ENCODE measurements around the gene PIP5K1C.

PIP5K1C gene

GRCh38 chr19:3698386-3698950 lies 1.8 kb downstream of the PIP5K1C start:
- TF ChIP-seq, protein P1, sequence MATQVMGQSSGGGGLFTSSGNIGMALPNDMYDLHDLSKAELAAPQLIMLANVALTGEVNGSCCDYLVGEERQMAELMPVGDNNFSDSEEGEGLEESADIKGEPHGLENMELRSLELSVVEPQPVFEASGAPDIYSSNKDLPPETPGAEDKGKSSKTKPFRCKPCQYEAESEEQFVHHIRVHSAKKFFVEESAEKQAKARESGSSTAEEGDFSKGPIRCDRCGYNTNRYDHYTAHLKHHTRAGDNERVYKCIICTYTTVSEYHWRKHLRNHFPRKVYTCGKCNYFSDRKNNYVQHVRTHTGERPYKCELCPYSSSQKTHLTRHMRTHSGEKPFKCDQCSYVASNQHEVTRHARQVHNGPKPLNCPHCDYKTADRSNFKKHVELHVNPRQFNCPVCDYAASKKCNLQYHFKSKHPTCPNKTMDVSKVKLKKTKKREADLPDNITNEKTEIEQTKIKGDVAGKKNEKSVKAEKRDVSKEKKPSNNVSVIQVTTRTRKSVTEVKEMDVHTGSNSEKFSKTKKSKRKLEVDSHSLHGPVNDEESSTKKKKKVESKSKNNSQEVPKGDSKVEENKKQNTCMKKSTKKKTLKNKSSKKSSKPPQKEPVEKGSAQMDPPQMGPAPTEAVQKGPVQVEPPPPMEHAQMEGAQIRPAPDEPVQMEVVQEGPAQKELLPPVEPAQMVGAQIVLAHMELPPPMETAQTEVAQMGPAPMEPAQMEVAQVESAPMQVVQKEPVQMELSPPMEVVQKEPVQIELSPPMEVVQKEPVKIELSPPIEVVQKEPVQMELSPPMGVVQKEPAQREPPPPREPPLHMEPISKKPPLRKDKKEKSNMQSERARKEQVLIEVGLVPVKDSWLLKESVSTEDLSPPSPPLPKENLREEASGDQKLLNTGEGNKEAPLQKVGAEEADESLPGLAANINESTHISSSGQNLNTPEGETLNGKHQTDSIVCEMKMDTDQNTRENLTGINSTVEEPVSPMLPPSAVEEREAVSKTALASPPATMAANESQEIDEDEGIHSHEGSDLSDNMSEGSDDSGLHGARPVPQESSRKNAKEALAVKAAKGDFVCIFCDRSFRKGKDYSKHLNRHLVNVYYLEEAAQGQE (IDR thresholded peaks at IDR 0.05; ENCODE audit: insufficient read depth in 1 of 2, low read depth in 2 of 2, low read length in 2 of 2) = no peak
- TF ChIP-seq SIN3A (IDR thresholded peaks at IDR 0.05; ENCODE audit: borderline replicate concordance, insufficient read depth, low read length) (no peak), FOXP2 (optimal IDR thresholded peaks at IDR 0.05; ENCODE audit: borderline replicate concordance, extremely low read depth, extremely low read length, insufficient read depth) (no peak), POLR2AphosphoS5 (IDR thresholded peaks at IDR 0.05; ENCODE audit: low read depth, low read length) (no peak), TAF1 (IDR thresholded peaks at IDR 0.05; ENCODE audit: borderline replicate concordance, insufficient read depth, low read length) (no peak)

DNA sequence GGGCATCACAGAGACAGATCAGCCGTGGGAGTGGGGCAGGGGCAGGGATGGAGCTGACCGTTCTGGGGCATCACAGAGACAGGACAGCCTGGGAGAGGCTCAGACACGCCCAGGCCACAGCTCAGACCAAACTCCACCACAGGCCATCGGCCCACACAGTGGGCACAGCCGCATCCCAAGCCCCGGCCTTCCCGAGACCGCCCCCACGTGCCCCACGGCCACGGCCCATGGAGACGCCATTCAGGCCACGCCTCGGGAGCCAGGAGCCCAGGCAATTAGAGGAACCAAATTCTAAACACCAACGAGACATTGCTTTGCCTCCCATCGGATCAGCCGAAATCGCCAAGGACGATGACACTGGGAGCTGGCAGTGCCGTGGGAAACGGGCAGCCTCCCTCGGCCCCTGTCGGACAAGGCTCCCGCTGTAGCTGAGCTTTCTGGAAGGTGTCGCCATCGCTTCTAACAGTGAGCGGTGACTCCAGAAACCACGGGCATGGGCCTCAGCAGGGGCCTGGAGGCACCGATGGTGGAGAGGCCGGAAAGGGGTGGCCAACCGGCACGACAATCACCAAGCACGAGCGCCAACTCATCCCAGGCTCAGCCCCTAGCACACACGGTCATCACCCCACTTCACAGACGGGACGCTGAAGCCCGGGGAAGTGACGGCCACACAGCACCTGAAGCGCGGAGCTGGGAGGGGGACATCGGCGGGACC lies 2.4 kb downstream of the PIP5K1C start:
- TF ChIP-seq TAF1 (IDR thresholded peaks at IDR 0.05; ENCODE audit: borderline replicate concordance, insufficient read depth, low read length) (no peak), FOXP2 (optimal IDR thresholded peaks at IDR 0.05; ENCODE audit: borderline replicate concordance, extremely low read depth, extremely low read length, insufficient read depth) (no peak), POLR2AphosphoS5 (IDR thresholded peaks at IDR 0.05; ENCODE audit: low read depth, low read length) (no peak), SIN3A (IDR thresholded peaks at IDR 0.05; ENCODE audit: borderline replicate concordance, insufficient read depth, low read length) (no peak)
- TF ChIP-seq, protein P1 (IDR thresholded peaks at IDR 0.05; ENCODE audit: insufficient read depth in 1 of 2, low read depth in 2 of 2, low read length in 2 of 2) = no peak

DNA sequence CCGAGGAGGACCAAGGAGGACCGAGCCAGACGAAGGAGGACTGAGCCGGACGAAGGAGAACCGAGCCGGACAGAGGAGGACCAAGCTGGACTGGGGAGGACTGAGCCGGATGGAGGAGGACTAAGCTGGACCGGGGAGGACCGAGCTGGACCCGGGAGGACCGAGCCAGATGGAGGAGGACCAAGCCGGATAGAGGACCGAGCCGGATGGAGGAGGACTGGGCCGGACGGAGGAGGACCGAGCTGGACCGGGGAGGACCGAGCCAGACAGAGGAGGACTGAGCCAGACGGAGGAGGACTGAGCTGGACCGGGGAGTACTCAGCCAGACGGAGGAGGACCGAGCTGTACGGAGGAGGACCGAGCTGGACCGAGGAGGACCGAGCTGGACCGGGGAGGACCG lies 3.2 kb downstream of the PIP5K1C start:
- TF ChIP-seq FOXP2 (optimal IDR thresholded peaks at IDR 0.05; ENCODE audit: borderline replicate concordance, extremely low read depth, extremely low read length, insufficient read depth) = no peak
- no peak for TF ChIP-seq SIN3A (IDR thresholded peaks at IDR 0.05; ENCODE audit: borderline replicate concordance, insufficient read depth, low read length)
- no peak for TF ChIP-seq TAF1 (IDR thresholded peaks at IDR 0.05; ENCODE audit: borderline replicate concordance, insufficient read depth, low read length)
- no peak for TF ChIP-seq POLR2AphosphoS5 (IDR thresholded peaks at IDR 0.05; ENCODE audit: low read depth, low read length)
- TF ChIP-seq, protein P1 (IDR thresholded peaks at IDR 0.05; ENCODE audit: insufficient read depth in 1 of 2, low read depth in 2 of 2, low read length in 2 of 2) = no peak

GRCh38 chr19:3696660-3696995 lies 3.6 kb downstream of the PIP5K1C start:
- TF ChIP-seq SIN3A (IDR thresholded peaks at IDR 0.05; ENCODE audit: borderline replicate concordance, insufficient read depth, low read length) = no peak
- TF ChIP-seq FOXP2 (optimal IDR thresholded peaks at IDR 0.05; ENCODE audit: borderline replicate concordance, extremely low read depth, extremely low read length, insufficient read depth) = no peak
- TF ChIP-seq, protein P1 (IDR thresholded peaks at IDR 0.05; ENCODE audit: insufficient read depth in 1 of 2, low read depth in 2 of 2, low read length in 2 of 2) = no peak
- no peak for TF ChIP-seq TAF1 (IDR thresholded peaks at IDR 0.05; ENCODE audit: borderline replicate concordance, insufficient read depth, low read length)
- no peak for TF ChIP-seq POLR2AphosphoS5 (IDR thresholded peaks at IDR 0.05; ENCODE audit: low read depth, low read length)

Measured in PFSK-1 (cell line).